ENCODE measurements around the gene LRMDA.
"Not testable (repeated sequence)": the region's sequence is repeated elsewhere in the genome, so short reads cannot be mapped to it uniquely, and the experiment has no call there.

Gene LRMDA

DNA sequence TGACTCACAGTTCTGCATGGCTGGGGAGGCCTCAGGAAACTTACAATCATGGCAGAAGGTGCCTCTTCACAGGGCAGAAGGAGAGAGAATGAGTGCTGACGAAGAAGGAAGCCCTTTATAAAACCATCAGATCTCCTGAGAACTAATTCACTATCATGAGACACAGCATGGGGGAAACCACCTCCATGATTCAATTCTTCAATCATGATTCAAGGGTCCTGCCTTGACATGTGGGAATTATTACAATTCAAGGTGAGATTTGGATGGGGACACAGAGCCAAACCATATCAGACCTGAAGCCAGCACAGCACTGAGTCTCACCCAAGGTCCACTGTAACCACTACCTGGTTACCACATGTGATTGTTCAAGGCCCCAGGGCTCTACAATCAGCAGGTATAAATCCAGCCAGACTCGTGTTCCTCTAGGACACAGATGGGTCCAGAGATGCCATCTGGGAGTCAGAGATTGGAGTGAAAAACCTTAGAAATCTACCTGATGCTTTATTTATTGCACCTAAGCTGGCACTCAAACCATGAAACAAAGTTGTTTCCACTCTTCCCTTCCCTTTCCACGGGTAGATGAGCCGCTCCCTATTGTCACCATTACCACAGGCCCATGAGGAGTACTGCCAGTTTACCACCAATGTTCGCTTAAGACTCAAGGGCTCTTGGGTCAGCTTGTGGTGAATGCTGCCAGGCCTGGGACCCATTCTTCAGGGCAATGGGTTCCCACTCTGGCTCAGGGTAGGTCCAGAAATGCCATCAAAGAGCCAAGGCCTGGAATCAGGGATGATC lies 1061.5 kb downstream of the LRMDA start:
- DNase-seq (ENCODE audit: low read depth in 2 of 2), result no peak

DNA sequence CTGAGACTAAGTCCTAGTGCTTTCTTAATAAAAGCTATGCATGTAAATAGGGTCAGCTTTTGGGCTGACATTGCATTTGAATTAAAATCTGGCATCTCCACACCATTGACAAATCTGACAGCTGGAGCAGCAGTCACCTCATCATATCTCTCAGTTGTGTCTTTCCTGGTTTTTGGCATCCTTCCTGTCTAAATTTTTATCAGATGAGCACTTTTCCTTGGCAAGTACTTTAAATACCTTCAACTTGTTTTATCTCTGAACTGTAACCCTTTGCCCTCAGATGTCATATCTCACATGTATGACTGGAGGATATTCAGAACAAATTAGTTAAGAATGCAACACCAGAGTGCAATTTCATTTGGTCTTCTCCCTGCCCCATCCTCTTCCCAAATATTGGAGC lies 1066.2 kb downstream of the LRMDA start:
- DNase-seq (ENCODE audit: low read depth in 2 of 2), result no peak

DNA sequence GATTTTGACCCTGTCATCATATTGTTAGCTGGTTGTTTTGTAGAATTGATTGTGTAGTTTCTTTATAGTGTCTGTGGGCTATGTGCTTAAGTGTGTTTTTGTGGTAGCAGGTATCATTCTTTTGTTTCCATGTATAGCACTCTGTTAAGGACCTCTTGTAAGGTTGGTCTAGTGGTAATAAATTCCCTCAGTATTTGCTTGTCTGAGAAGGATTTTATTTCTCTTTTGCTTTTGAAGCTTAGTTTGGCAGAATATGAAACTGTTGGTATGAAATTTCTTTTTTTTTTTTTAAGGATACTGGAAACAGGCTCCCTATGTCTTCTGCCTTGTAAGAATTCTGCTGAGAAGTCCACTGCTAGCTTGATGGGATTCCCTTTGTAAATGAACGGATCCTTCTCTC lies 1073.4 kb downstream of the LRMDA start:
- DNase-seq (ENCODE audit: low read depth in 2 of 2), result no peak

DNA sequence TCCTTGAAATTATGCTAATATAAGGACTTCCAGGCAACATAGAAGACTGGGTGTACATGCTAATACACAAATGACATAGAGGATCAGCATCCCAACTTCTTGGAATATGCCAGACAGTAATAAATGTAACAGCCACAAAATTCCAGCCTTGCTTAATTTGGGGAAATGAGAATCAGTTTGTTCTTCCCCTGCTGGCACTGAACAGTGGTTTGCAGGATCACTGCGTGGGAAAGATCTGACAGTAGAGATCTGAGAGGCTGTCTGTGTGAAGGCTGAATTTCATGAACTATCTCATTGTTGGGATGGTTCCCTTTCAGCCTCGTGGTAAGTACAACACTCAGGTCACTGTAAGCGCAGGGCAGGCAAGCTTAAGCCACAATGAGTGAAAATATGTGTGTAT lies 1078.0 kb downstream of the LRMDA start:
- DNase-seq (ENCODE audit: low read depth in 2 of 2), result no peak

DNA sequence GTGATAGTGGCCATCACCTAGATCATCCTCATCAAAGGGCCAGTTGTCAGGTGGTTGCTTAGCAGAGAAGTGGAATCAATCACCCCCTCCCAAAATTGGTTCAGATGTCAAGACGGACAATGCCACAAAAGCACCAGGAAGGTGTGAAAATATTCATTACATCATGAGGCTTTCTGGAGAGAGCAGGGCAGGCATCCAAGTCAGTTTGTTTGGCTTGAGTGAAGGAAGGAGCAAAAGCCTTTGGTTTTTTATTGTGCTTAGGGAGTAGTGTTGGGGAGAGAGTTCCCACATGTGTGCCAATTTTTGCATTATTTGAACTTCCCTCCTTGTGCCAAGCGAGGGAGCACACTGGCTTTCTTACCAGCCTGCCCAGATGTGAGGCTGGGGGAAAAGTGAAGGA lies 1082.9 kb downstream of the LRMDA start:
- DNase-seq (ENCODE audit: low read depth in 2 of 2), result no peak

DNA sequence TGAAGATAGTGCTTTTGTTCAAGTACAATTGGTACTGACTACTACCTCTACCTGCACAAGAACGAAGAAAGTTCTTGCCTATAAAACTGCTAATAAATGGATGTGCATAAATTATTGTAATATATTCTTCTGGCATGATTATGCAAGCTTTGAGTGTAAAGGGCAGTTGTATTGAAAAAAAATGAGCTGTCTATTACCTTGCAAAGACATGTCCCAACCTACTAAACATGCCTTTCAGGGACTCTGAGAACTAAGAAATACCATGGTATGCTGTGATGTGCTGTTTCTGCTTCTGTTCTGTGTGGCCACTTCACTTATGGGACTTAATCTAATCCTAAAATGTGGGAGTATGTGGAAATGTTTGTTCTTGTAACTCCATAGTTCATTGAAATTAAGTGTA lies 1083.4 kb downstream of the LRMDA start:
- no peak for DNase-seq (ENCODE audit: low read depth in 2 of 2)

DNA sequence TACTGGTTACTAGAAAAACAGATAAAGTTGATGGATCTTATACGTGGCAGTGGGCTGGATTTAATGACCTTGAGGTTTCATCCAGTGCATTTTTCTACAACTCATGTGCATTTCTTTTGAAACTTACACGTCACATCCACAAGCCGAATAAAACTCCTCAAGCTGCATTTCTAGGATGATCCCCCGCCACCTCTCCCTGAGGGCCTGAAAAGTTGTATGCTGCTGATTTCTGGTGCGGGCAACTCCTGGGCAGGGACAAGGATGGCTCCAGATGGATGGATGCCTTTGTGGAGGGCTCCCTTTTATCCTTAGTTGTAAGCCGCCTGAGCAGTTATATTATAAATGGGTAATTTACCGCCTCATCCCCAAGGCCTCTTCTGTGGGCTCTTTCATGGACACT lies 1091.1 kb downstream of the LRMDA start:
- DNase-seq (ENCODE audit: low read depth in 2 of 2), result no peak

DNA sequence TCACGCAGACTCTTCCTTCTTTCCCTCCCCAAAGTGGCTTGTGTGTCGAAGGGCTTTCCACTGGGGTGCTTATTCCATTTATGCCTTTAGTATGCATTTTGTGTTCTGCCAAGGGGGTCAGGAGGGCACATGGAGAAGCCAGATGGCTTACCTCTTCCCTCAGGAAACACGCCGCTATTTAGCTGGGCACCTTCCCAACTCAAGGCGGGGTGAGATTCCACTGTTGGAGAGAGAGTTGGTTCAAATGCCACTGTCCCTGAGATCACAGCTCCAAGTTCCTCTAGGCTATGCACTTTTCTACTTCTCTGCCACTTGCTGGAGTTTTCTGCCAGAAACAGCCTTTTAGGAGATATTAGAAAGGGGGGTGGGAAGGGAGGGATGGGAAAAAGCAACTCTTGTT lies 1091.8 kb downstream of the LRMDA start:
- DNase-seq (ENCODE audit: low read depth in 2 of 2), result no peak

DNA sequence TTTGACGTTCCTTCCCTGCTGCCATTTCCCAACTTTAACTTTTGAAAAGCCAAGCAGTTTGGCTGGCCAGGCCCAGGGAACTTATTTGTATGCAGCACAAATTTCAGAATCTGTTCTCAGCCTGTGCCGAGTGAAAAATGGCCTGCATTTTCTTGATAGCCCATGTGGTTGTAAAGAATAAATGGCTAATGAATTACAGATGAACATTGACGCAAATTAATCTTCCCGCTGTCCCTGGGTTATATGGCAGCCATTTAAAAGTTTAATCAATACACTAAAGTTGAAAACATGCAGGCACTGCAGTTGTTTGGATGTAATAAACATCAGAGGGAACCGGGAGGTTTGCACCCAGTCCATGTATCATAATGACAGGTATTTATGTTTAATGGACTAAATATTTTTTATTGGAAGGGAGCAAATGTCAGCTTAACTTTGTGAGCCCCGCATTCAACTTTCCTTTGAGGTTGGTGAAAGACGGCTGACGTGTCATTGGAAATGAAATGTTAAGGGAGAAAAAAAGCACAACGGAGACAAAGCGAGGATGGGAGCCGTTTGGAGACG lies 1092.4 kb downstream of the LRMDA start:
- no peak for DNase-seq (ENCODE audit: low read depth in 2 of 2)

DNA sequence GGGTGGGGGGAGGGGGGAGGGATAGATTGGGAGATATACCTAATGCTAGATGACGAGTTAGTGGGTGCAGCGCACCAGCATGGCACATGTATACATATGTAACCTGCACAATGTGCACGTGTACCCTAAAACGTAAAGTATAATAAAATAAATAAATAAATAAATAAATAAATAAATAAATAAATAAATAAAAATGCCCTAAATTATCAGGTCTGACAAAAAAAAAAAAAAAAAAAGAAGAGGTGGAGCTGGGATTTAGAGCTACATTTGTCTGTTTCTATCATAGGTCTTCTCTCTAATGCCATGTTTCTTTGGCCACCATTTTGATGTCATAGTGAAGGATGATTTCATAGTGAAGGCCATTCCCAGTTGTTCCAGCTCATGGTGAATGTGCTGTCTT lies 1095.4 kb downstream of the LRMDA start:
- DNase-seq (ENCODE audit: low read depth in 2 of 2), result not testable (repeated sequence)

DNA sequence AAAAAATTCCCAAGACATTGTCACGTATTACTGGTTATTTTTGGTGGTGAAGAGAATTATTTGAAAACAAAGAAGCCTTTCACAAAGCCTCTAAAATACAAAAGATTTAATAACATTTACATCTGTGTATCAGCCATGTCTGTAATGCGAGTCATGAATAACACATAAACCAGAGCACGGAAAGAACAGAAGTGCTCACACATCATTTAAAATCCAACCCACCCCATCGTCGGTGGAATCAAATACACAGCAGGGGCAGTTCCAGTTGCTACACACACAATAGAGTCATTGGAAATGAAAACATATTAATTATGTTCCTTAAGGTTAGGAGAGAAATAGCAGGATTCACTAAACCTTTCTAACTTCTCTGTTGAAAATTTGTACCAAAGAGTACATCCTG lies 1108.9 kb downstream of the LRMDA start:
- no peak for DNase-seq (ENCODE audit: low read depth in 2 of 2)

DNA sequence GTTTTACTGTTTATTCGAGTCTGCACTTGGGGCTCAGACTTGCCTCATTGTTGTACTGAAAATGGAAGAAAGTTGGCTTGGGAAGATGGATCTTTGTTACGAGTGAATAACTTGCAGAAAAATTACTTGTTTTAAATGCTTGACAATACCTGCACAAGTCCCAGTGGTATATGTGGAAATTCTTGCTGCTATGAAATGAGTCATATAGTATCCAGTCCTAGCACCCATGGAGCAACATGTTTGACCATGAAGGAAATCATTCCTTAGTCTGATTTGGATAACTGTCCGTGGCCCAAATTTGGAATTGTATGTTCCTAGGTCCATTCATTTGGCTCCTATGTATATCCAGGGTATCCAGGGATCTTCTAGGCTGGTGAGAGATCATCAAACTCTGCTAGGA lies 1109.4 kb downstream of the LRMDA start:
- no peak for DNase-seq (ENCODE audit: low read depth in 2 of 2)

DNA sequence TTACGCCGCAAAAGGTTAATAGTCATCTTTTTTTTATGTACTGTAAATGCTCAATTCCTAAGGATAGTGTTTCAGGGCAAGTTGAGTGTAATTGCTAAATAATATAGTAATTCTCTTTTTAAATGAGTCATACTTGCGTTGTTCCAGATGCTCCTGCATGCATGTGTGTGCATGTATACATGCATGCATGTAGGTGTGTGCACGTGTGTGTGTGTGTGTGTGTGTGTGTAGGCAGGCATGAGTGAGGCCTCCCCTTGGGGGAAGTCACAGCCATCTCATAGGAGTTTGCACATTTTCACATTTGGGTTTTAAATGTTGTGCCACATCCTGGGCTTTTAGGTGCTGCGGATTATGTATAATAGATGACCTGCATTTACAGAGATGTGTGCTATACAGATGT lies 1110.4 kb downstream of the LRMDA start:
- no peak for DNase-seq (ENCODE audit: low read depth in 2 of 2)

DNA sequence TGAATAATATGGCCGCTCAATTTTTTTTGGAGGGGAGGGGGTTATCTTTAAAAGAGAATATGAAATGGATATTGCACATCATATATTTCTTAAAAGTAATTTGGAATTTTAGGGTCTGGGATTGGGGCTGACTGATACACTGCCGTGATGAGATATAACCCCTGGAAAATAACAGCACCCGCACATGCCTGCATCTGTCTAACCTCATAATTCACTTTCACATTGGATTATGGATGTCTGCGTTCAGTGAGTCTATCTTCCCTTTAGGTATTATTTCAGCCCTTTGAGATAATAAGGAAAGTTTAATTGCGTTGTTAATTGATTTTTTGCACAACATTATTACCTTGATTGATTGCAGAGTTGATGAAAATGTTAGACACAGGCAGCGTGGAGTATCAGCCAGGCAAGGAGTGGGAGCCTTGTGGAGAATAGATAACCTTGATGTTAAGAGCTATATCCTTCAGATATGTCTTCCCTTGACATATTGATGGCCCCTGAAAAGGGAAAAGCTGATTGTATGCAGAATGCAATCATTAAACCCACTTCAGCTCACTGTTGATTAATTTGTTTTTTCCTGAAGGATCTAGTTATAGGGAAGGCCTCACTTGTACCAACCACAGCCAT lies 1111.0 kb downstream of the LRMDA start:
- DNase-seq (ENCODE audit: low read depth in 2 of 2), result no peak

DNA sequence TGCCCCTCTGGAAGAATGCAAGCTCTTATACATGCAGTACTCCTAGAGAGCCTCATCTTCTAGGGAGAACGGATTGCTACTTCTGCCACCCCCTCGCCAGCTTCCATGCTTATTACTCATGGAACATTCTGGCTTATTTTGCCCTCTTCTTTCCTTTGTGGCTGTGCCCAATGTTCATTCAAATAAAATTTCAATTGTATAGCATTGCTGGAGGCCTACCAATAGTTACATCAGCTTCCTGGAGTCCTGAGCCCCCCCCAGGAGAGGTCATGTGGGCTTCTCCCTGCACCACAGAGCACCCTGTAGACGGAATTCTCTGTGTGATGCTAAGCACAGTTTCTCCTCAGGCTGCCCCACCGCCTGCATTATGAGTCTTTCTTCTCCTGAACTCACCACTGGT lies 1112.2 kb downstream of the LRMDA start:
- DNase-seq (ENCODE audit: low read depth in 2 of 2), result no peak

DNA sequence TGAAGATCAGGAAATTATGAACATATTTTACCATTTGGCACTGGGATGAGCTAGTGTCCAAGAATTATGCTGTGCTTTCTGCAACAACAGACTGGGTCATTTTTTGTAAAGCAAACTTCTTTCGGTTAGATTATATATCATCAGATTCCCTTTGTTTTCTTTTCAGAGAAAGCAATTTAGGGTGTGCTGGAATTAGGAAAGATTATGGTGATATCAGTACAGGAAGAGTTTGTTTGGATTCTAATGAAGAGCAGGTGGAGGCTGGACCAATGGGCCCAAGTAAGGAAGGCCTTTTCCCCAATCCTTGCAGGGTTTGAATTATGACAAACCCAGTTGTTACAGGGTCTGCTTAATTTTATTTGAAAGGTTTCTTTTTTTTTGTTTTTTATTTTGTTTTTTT lies 1113.4 kb downstream of the LRMDA start:
- no peak for DNase-seq (ENCODE audit: low read depth in 2 of 2)

DNA sequence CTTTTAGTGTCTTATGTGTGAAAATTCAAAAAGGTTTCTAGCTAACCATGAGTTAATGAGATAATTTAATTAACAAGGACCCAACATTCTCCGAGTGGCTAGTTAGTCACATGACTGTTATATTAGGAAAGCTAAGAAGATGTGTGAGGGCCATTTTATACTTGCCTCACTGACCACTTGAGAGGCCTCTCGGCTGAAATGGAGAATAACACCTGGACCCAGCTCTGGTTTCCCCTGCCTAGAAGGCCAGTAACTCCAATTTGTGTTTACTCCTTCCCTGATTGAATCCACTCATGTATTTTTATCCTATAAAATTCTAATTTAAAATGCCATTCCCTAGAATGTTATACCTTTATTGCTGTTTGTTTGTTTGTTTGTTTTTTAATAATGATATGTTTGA lies 1115.0 kb downstream of the LRMDA start:
- DNase-seq (ENCODE audit: low read depth in 2 of 2), result no peak

DNA sequence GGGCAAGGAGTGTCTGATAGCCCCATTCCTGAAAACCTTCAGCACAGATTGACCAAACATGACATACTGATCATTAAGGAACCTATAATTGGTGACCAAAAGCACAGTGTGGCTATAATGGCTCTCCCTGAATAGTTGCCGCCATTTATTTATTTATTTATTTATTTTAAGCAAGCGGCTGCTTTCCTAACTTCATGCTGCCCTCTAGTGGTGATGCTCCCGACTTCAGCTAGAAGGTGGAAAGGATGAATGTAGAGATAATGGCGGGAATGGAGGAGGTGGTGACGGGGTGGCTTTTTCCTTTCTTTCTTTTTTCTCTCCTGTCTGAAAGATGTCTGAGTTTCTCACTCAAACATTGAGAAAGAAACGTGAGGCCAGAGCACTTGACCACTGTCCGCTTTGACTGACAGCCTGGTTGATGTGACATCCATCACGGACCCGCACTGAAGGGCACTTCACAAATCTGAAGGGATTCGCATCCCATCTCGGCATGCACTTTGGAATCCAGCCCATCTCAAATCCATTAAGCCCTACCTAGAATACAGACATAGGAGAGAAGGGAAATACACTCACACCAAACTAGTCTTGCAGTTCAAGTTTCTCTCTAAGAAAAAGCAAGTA lies 1116.0 kb downstream of the LRMDA start:
- no peak for DNase-seq (ENCODE audit: low read depth in 2 of 2)

DNA sequence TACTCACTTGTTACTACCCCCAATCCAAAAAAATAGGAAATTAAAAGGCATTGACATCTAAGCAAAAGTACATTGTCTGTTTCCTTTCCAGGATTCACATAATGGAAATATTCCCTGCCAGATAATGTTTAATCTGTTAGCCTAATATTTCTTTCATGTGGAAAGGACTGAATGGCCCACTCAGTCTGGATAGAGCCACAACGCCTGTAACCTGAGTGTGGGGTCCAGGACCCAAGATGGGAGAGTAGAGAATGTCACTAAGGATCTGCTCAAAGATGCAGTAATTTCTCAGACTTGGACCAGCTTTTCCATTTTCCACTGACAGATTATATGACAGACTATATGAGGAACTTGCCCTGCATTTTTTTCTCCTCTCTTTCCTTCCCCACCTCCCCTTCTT lies 1117.3 kb downstream of the LRMDA start:
- no peak for DNase-seq (ENCODE audit: low read depth in 2 of 2)

DNA sequence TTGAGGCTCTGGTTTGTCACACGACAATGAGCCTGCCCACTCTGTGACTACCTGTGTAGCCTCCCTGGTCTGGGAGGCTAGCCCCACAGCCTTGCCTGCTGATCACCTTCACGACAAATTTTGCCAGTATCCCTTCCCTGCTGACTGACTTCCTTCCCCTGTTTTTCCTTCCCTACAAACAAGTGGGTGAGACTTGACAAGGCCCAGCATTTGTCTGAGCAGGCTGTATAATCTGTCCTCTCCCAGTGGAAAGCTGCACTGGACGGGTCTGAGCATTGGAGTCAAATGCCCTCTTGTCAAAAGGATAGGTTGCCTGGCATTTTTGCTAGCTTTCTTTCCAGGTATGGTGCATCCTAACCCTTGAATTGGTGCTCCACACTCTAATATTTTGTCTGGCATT lies 1117.7 kb downstream of the LRMDA start:
- DNase-seq (ENCODE audit: low read depth in 2 of 2), result no peak

DNA sequence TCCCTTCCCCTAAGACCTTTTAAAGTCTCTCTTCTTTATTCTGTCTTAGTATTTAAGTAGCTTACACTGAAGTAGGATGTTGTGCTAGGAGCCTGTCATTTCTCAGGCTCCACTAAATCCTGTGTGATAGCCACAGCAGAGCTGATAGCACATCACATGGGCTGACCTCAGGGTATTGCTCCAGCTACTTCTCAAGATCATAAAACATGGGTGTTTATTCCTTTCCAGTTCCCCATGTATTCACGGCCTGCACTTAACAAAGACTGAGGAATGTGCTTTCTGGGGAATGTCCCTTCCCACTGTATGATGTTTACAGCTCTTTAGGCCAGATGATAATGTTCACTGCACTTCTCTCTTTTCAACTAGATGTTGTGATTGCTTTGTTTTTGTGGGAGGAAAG lies 1119.4 kb downstream of the LRMDA start:
- DNase-seq (ENCODE audit: low read depth in 2 of 2), result no peak

DNA sequence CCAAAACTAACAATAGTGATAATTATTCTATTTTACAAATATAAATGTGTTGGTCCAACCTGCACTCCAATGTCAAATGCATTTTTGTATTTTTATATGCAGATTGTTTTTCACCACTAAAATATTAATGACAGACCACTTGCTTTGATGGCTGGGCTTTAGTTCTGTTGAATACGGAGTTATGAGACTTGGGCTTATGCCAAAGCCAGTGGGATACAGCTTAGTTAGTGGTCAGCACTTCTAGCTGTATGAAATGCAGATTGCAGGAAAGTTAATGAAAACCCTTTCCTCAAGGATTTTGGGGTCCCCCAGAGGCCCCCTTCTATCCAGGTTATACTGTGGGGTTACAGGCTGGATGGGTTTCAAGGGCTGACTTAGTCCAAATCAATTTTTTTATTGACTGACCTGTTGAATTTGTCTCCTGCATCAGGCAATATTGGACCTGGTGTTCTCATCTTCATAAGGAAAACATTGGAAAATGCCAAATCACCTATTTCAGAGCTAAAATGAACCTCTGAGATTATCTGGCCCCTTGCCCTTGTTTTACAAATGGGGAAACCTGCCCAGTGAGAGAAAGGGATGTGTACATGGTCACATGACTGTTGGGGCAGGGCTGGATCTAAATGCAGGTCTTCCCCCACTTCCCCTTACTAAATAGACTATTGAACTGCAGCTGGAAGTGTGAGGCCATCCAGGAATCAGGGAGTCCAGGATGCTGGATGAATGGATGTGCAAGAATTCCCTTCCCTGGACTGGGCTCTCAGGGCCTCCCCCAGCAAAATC lies 1120.9 kb downstream of the LRMDA start:
- DNase-seq (ENCODE audit: low read depth in 2 of 2), result no peak
